Gastrocnemius medialis (tissue), 4 donors: ENCODE data around the gene SELENOO.

ENCODE experiments used
- POLR2A ChIP-seq, 2 donors: fragments of 450-650 bp; IDR thresholded peaks; one replicate each; pipeline ENCODE4 v1.6.1; 2017; ENCODE audit warnings: antibody characterized with exemption in 2 of 2, mild to moderate bottlenecking in 2 of 2, moderate library complexity in 2 of 2
- TF ChIP-seq, protein P1 (sequence below), 5 experiments: fragments of 450-650 bp in 3 of 5; fragments of 200-600 bp in 2 of 5; sonication (generic) in 2 of 5; IDR thresholded peaks in 4 of 5; conservative IDR thresholded peaks in 1 of 5; 1 replicate in 4 of 5; 2 replicates in 1 of 5; pipeline ENCODE4 v1.5.1; 2016 to 2019; ENCODE audit warnings: antibody characterized with exemption in 5 of 5, mild to moderate bottlenecking in 3 of 5, moderate library complexity in 3 of 5

DNA sequence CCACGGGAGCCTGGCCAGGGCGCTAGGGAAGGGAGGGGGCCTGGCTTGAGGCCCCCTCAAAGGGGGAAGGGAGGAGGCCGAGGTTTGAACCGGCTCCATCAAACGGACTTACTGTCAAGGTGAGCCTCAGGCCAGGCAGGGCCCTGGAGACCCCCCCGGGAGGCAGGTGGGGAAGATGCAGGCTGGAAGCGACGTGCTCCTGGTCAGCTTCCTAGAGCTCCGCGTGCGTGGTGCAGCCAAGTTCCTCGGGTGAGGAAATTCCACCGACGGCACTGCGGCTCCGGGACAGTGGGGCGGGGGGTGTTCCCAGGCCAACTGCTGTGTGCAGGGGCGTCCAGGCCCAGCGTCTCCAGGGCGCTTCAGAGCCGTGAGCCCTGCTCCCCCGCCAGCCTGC, 22.3 kb upstream of the SELENOO start:
- TF ChIP-seq POLR2A (IDR thresholded peaks at IDR 0.05): no peak
- TF ChIP-seq, protein P1, sequence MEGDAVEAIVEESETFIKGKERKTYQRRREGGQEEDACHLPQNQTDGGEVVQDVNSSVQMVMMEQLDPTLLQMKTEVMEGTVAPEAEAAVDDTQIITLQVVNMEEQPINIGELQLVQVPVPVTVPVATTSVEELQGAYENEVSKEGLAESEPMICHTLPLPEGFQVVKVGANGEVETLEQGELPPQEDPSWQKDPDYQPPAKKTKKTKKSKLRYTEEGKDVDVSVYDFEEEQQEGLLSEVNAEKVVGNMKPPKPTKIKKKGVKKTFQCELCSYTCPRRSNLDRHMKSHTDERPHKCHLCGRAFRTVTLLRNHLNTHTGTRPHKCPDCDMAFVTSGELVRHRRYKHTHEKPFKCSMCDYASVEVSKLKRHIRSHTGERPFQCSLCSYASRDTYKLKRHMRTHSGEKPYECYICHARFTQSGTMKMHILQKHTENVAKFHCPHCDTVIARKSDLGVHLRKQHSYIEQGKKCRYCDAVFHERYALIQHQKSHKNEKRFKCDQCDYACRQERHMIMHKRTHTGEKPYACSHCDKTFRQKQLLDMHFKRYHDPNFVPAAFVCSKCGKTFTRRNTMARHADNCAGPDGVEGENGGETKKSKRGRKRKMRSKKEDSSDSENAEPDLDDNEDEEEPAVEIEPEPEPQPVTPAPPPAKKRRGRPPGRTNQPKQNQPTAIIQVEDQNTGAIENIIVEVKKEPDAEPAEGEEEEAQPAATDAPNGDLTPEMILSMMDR (IDR thresholded peaks at IDR 0.05 in 4 of 5, conservative IDR thresholded peaks at IDR 0.05 in 1 of 5): no peak
